GM15510 (cell line): ENCODE measurements around the gene WASHC4.

Source experiments
- POLR2A ChIP-seq: IDR thresholded peaks from 3 replicates; pipeline ENCODE4 v1.6.1; 2011; ENCODE audit warnings: borderline replicate concordance; ENCODE audit not compliant: insufficient read length; ENCODE audit errors: extremely low read depth

Gene WASHC4

DNA sequence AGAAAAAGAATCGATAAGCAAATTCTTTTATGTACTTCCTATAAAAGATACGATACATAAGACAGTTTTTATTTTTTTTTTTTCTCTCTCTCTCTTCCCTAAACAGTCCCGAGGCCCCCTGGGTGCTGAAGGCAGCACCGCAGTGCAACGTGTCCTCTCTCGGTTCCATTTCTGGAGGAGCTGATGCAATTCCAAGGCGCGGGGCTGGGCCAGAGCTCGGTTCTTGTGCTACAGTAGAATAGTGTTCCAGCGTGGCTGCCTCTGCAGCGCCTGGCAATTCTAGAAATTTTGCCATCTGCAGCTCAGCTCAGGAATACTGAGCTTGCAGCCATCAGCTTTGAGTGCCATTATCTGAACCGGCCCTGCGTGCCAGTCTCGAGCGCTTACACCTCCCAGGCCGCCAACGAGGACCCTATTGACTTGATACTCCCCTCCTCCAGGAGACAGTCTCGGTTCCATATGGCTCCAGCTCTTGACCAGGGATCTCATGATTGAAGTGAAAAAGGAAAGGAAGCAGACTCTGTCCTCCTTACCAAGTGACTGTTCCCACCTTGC, 23.9 kb upstream of the WASHC4 start:
- no peak for TF ChIP-seq POLR2A

DNA sequence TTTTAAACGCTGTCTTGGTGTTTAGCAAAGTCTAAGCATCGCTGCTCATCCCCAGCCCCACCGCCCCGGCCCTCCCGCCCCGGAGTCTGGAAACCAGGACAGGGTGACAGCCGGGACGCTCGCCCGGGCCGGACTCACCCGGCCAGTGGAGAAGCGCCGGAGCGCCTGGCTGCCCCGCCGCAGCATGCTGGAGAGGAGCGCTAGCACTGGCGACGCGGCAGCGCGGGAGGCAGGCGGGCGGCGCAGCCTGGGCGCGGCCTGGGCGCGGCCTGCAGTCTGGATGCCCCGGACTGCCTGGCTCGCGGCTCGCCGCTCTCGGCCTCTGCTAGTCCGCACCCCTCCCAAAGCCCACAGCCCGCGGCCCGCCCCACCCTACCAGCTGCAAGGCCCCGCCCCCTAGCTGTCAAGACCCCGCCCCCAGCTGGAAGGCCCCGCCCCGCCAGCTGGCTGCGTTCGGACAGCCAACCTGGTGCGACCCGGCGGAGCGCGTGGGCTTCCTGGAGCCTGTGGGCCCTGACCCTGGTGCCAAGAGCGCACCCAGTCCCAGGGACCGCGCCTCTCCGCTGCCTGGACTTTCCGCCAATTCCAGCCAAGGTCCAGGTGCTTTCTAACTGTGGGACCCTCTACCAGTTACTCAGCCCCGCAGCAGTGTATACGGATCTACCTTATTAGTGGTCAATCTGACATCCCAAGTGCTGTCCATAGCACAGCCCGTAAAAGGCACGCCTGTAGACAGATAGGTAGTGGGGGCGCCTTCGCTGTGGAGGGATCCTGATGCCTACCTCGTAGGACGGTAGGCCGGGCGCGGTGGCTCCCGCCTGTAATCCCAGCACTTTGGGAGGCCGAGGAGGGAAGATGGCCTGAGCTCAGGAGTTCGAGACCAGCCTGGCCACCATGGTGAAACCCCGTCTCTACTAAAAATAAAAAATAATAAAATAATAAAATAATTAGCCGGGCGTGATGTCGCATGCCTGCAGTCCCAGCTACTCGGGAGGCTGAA, 23.0 kb upstream of the WASHC4 start, which contains the start of gene ALDH1L2:
Gene ALDH1L2 (minus strand): TSS at position 208 of the 1,000 bp plus-strand sequence. CDS start 22 bp downstream, at position 186.
- TF ChIP-seq POLR2A, result peak; percentile 78

DNA sequence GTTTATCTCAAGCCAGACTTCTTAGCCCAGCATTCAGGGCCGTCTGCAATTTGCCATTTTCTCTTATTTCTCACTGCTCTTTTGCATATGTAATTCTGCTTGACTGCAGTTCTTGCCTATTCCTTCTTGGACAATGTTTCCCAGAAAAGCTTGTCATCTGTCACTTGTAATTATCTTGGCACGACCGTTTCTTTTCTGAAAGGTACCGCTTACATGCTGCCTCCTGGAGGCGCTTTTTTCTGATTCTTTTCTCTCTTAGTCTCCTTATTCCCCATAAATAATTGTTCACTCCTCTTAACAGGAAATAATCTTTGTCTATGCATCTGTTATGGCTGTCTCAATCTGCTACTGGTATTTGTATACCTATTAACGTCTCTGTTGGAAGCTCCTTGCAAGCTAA, 22.0 kb upstream of the WASHC4 start:
- TF ChIP-seq POLR2A, result no peak

DNA sequence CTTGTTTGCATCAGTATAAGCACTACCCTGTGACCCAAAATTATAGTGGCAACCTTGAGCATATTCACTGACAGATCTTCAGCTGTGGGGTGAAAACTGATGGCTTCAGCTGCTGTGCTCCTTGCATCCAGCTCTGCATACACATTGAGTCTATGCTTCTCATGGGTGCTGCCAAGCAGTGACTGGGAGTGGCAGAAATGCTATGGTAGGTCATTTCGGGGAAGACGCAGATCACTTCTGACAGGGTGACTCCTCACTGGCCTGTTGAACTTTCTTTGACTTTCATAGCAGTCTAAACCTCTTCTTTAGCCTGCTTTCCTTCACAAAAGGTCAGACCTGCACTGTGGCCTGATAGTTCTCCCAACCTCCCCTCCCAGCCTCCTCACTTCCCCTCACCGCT, 17.7 kb upstream of the WASHC4 start:
- TF ChIP-seq POLR2A, result no peak

DNA sequence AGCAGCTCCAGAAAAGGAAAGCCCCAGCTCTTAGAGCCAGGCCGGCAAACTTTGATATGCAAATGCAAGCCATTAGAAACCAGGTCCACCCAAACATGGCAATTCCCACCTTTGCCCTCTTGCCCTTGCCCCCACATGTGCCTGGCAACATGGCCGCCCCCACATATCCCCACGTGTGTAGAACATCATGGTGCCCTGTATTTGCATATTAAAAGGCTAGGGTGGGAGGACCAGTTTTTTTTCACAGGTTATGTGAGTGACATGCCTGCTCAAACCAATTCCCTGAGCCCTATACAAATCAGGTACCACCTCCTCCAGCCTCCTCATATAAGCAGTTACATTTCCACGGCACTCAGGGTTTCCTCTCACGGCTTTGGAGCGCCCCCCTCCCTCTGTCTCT, 17.2 kb upstream of the WASHC4 start:
- no peak for TF ChIP-seq POLR2A

DNA sequence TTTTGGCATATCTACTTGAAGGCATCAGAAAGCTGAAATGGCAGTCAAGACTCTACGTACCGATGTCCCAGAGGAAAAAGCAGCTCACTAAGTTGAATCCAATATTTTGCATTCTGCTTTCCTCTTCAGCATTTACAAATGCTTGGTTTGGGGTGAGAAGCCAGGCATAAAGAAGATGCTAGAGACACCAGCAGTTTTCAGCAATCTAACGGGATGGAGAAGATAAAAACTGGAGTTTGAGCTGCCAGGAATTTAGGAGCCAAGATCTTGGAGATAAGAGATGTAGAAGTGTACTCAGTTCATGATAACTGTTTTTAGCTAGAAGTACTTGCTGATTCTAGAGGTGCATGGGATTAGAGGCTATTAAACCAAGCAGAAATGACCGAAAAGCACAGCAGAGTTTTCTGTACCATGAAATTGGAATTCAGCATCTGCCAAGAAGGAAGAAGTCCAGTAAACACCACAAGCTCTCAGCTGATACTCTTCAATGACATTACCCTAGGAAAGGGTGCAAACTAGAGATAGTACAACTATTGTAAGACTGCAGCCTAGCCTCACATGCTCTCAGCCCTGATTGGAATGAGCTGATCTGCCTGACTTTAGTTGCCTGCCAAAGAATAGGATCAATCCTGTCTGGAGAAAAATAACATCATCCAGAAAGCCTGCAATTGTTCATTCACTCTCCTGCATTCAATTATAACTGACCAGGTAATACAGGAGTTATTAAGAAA, 15.9 kb upstream of the WASHC4 start:
- no peak for TF ChIP-seq POLR2A

DNA sequence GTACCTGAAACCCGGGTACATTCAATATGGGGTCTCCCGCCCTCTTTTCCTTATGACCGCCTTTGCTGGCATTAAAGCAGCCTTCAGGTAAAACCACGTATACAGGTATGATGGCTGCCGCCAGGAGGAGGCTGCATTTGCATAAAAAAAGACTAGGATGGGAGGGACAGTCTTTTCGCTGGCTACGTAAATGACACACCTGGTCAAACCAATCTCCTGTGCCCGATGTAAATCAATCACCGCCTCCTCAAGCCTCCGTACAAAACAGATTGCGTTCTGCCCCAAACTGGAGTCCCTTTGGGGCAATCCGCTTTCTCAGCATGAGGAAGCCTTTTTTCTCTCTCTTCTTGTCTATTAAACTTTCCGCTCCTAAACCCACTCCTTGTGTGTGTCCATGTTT, 15.2 kb upstream of the WASHC4 start:
- no peak for TF ChIP-seq POLR2A

DNA sequence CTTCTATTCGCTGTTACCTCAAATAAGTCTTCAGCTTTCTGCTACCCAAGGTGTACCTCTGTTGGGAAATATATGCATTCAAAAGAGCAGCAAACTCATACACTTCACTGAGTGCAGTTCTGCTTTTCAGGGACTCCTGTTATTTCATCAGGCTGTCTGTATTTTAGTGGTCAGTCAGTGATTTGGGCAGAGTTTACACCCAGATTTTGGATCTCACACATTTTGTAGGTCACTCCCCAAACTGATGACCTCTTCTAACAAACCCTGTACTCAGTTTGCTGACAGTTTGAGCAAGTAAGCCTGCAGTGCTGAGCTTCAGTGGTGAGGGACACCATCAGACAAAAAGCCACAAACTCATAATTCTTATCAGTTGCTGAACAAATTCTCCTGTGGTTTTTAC, 8.2 kb upstream of the WASHC4 start:
- TF ChIP-seq POLR2A, result no peak

DNA sequence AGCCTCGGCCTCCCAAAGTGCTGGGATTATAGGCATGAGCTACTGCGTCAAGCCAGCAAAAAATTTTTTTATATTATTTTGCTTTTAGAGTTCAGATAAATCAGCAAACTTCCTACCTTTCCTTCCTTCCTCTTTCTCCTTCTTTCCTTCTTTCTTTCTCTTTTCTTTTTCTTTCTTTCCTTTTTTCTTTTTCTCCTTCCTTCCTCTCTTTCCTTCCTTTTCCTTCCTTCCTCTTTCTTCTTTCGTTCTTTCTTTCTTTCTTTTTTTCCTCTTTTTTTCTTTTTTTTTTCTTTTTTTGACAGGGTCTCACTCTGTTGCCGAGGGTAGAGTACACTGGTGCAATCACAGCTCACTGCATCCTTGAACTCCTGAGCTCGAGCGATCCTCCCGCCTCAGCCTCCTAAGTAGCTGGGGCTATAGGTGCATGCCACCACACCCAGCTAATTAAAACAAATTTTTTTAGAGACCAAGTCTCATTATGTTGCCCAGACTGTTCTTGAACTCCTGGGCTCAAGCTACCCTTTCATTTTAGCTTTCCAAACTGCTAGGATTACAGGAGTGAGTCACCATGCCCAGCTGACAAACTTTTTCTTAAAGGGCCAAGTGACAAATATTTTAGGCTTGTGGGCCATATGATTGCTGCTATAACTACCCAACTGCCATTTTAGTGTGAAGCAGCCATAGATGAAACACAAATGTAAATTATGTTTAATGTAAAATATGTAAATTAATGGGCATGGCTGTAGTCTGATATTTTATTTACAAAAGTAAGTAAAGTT, 7.1 kb upstream of the WASHC4 start:
- TF ChIP-seq POLR2A, result no peak

DNA sequence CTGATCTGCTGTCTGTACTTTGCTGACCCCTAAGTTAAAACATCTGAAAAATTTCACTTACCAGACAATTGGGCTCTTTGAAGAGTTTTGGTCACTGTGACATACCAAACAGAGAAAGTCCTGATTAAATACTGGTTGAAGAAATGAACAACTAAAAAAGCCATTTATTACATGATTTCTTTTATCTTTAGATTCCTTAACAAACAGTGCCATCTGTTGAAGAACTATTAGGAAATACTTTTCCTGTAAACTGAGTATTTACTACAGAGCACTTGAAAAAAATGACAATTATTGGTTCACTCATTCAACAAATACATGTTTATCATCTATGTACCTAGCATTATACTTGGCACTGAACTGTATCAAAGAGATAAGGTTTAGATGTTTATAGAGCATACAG, 6.5 kb upstream of the WASHC4 start:
- no peak for TF ChIP-seq POLR2A

DNA sequence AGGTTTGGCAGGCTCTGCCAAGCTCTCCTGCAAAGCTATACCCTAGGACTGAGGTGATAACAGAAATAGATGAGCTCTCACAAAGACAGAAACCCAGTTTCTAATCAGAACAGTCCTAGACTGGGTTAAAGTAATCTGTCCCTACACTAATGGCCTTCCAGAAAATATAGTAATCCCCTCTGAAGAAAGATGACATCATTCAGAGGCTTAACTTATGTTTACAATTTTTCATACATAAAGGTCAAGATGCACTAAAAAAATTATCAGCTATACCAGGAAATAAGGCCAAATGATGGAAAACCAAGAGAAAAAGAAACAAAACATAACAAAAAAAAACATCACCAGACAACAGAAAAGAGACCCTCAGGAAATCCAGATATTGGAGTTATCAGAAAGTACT, 4.9 kb upstream of the WASHC4 start:
- TF ChIP-seq POLR2A, result no peak

DNA sequence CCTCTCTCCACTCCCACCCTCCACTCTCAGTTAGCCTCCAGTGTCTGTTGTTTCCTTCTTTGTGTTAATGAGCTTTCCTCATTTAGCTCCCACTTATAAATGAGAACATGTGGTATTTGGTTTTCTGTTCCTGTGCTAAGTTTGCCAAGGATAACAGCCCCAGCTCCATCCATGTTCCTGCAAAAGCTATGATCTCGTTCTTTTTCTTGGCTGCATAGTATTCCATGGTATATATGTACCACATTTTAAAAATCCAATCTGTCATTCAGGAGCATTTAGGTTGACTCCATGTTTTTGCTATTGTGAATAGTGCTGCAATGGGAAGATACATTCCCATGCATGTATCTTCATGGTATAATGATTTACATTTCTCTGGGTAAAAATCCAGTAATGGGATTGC, 2.8 kb upstream of the WASHC4 start:
- no peak for TF ChIP-seq POLR2A

DNA sequence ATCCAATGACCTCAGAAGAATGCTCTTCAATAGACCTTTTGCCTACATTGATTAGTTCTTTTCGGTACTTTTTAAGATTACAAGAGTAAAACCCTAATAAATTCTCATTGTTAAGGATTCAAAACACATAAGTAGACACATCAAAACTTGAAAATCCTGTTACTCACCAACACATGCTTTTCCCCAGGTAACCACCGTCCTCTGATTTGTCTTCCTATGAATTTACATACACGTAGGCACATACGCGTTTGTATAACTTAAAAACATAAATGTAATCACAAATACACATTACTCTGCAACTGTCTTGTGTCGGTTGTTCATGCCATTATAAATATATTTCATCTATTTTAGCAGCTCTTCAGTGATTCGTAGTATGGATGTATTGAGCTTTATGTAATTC, 910 bp upstream of the WASHC4 start:
- TF ChIP-seq POLR2A, result no peak

DNA sequence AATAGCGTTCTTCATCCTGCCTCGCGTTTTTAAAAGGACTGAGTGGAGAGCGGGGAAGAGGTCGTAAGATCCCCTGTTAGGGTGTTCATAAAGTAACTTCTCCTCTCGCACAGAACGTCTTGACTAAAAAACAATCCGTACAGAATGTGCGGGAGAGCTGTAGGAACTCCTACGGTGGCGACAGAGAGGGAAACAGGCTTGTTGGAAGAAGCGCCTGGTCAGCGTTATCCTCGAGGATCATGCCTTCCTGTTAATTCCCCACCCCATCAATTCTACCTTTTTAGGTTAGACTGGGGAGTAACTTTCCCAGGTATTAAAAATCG, 399 bp upstream of the WASHC4 start:
- no peak for TF ChIP-seq POLR2A

DNA sequence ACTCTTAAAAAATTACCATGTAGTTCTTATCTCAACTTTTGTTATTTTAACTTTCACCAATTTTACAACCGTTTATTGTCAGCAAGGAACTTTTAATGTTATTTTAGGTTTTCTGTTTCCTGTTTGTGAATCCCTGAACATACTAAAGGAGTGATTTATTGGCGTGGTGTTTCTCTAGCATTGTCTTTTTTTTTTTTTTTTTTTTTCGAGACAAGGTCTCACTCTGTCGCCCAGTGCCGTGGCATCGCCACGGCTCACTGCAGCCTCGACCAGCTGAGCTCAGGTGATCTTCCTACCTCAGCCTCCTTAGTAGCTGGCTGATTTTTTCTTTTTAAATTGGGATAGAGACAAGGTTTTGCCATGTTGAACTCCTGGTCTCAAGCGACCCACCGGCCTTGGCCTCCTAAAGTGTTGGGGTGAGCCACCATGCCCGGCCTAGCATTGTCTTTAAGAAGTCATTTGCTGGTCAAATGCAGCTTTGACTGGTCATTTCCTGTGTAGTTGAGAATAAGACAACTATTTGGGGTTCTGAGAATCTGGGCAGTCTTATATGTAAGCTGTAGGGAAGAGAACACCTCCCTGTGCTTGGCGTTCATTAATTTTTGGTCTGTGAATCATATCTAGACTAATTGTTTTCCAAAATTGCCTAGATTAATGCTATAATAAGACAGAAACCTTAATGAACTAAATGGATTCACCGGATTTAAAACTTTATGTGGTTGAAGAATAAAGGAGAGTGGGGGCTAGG, 2.1 kb downstream of the WASHC4 start:
- no peak for TF ChIP-seq POLR2A

DNA sequence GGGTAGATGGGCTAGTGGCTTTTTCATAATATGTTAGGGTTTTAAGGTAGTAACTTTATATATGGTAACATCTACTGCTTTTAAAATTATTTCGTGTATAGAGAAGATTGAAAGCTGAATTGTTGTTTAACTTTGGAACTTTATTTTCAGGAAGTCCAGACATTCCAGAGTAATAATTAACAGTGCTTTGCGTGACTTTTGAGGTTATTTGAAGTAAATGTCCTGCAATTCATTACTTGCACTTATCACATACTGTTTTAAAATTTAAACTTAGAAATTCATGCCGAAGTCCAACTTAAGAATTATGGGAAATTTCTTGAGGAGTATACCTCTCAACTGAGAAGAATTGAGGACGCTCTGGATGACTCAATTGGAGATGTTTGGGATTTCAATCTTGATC, 3.3 kb downstream of the WASHC4 start:
- no peak for TF ChIP-seq POLR2A
